GM12874 (cell line): Measurements from ENCODE around the gene PRKRIP1.

Experiments used
- CTCF ChIP-seq: IDR thresholded peaks from 2 replicates; pipeline ENCODE4 v1.5.1; 2011; ENCODE audit warnings: low read depth, mild to moderate bottlenecking, control low read depth, low read length, moderate library complexity; ENCODE audit not compliant: insufficient read depth

PRKRIP1 gene

GRCh38 chr7:102413091-102413490 is 16.9 kb downstream of the PRKRIP1 start:
- no peak for TF ChIP-seq CTCF

- no peak for TF ChIP-seq CTCF
Measured at GRCh38 chr7:102413611-102414010, 17.4 kb downstream of the PRKRIP1 start.

- TF ChIP-seq CTCF: no peak
Measured at GRCh38 chr7:102415685-102416225, 19.6 kb downstream of the PRKRIP1 start.

- no peak for TF ChIP-seq CTCF
Measured at GRCh38 chr7:102416406-102416805, 20.2 kb downstream of the PRKRIP1 start.

- no peak for TF ChIP-seq CTCF
Measured at GRCh38 chr7:102417105-102417504, 20.9 kb downstream of the PRKRIP1 start.

- TF ChIP-seq CTCF: no peak
Measured at GRCh38 chr7:102418592-102418991, 22.4 kb downstream of the PRKRIP1 start.

- TF ChIP-seq CTCF: no peak
Measured at GRCh38 chr7:102421706-102422240, 25.6 kb downstream of the PRKRIP1 start.
